T-cell (primary cell): ENCODE data around the gene WNK2. TPM values are rescaled to one million over a fixed set of nuclear protein-coding genes. Genes with fewer than 3 reads are reported as not detected.
"Not testable (repeated sequence)": the region's sequence is repeated elsewhere in the genome, so short reads cannot be mapped to it uniquely, and the experiment has no call there.

Source experiments
- ATAC-seq, 4 experiments: fragments of 200-7000 bp in 3 of 4; fragments of 150-1000 bp in 1 of 4; cut with Tn5 transposase; replicated peaks in 1 of 4; 1 replicate in 3 of 4; 2 replicates in 1 of 4; pipeline ENCODE4 v1.10.0; 2021; ENCODE audit warnings: moderate library complexity in 3 of 4, mild to moderate bottlenecking in 2 of 4, moderate number of reproducible peaks in 1 of 4
- CTCF ChIA-PET, 2 donors: fragments of 300-600 bp; sonication (Branson Sonifier 250); formaldehyde crosslinking; loops; one replicate each; lab custom pipeline; 2022; ENCODE audit warnings: antibody characterized with exemption in 2 of 2; lab: Charles Lee
- POLR2A ChIA-PET, 2 donors: fragments of 300-600 bp; sonication (Branson Sonifier 250); formaldehyde crosslinking; loops; one replicate each; lab custom pipeline; 2022; ENCODE audit warnings: antibody characterized with exemption in 2 of 2; lab: Charles Lee
- DNase-seq, 35 experiments: peaks; one replicate each; pipeline versions ENCODE4 v3.0.0 to v3.0.0-alpha.2; 2013 to 2023
- H3K27ac ChIP-seq: one replicate; pipeline ENCODE4 v1.5.1; 2013; ENCODE audit warnings: low read length
- H3K27me3 ChIP-seq, 2 experiments: replicated peaks in 1 of 2; 1 replicate in 1 of 2; 2 replicates in 1 of 2; pipeline versions ENCODE4 v1.6.1 to v1.7.0; 2013; ENCODE audit warnings: low read length in 1 of 2, mixed read lengths in 1 of 2; ENCODE audit not compliant: control insufficient read depth in 2 of 2, insufficient read depth in 2 of 2; ENCODE audit errors: extremely low read depth in 1 of 2
- H3K36me3 ChIP-seq, 2 donors: 1 replicate in 1 of 2; 2 replicates in 1 of 2; pipeline versions ENCODE4 v1.6.1 to v1.7.0; 2013; ENCODE audit warnings: low read length in 1 of 2; ENCODE audit not compliant: control insufficient read depth in 2 of 2, insufficient read depth in 1 of 2; ENCODE audit errors: extremely low read depth in 1 of 2
- H3K4me1 ChIP-seq, 2 experiments: 1 replicate in 1 of 2; 2 replicates in 1 of 2; pipeline versions ENCODE4 v1.6.1 to v1.7.0; 2013; ENCODE audit warnings: low read length in 2 of 2, mixed read lengths in 1 of 2; ENCODE audit not compliant: insufficient read depth in 2 of 2, control insufficient read depth in 1 of 2; ENCODE audit errors: extremely low read depth in 1 of 2
- H3K4me3 ChIP-seq, 2 donors: 1 replicate in 1 of 2; 2 replicates in 1 of 2; pipeline versions ENCODE4 v1.5.1 to v1.7.0; 2013; ENCODE audit warnings: mild to moderate bottlenecking in 2 of 2, low read length in 1 of 2, moderate library complexity in 1 of 2; ENCODE audit not compliant: control insufficient read depth in 1 of 2; ENCODE audit errors: extremely low read depth in 1 of 2
- H3K9me3 ChIP-seq: 2 replicates; pipeline ENCODE4 v1.7.0; 2013
- H3K27ac Mint-ChIP-seq, 2 donors: one replicate each; pipeline ENCODE4 v1.8.0; 2020 to 2021; ENCODE audit warnings: mild to moderate bottlenecking in 2 of 2, mixed read lengths in 2 of 2
- H3K27me3 Mint-ChIP-seq, 2 donors: one replicate each; pipeline ENCODE4 v1.8.0; 2021 to 2022; ENCODE audit warnings: mixed read lengths in 2 of 2
- H3K36me3 Mint-ChIP-seq: one replicate; pipeline ENCODE4 v1.8.0; 2021; ENCODE audit warnings: mixed read lengths
- H3K4me1 Mint-ChIP-seq, 3 donors: one replicate each; pipeline ENCODE4 v1.8.0; 2020 to 2022; ENCODE audit warnings: mixed read lengths in 3 of 3, mild to moderate bottlenecking in 1 of 3
- H3K4me3 Mint-ChIP-seq, 3 donors: one replicate each; pipeline ENCODE4 v1.8.0; 2020 to 2022; ENCODE audit warnings: mild to moderate bottlenecking in 3 of 3, mixed read lengths in 3 of 3, moderate library complexity in 3 of 3
- H3K9me3 Mint-ChIP-seq, 3 donors: one replicate each; pipeline ENCODE4 v1.8.0; 2020 to 2022; ENCODE audit warnings: mixed read lengths in 3 of 3
- WGBS: methylation state at CpG from one replicate; pipeline ENCODE4 v1.1.5; 2013; ENCODE audit warnings: missing lambda C conversion rate; ENCODE audit not compliant: insufficient coverage; 5-methylcytosine and 5-hydroxymethylcytosine counted together
- total RNA-seq, 35 experiments: library from RNA in 6 of 35; stranded (reverse) in 6 of 35; fragments of 120-200 nt in 1 of 35; gene quantifications; one replicate each; pipeline versions ENCODE4 v1.2.1 to v1.2.4 and lab custom pipeline; 2013 to 2026

The WNK2 gene
- total RNA-seq, 5 donors from 2014 or later (not counting 1 experiment from before 2014, with no cell fraction given): 0.12 to 0.95 (median 0.48) TPM

GRCh38 chr9:93366486-93366885, 182.5 kb downstream of the WNK2 start:
- H3K4me1 Mint-ChIP-seq, H3K4me1 ChIP-seq, H3K27ac ChIP-seq, POLR2A ChIA-PET, H3K4me3 Mint-ChIP-seq, H3K9me3 ChIP-seq, H3K4me3 ChIP-seq, H3K36me3 ChIP-seq, H3K27ac Mint-ChIP-seq, CTCF ChIA-PET, ATAC-seq, H3K36me3 Mint-ChIP-seq, DNase-seq: not testable (repeated sequence)
- H3K27me3 ChIP-seq: peaks cover 0 to 16% of the 10 kb centered on the region in 2 experiments
- 86% methylated on average over 2 of the region's 4 CpGs for WGBS
- peaks cover 4 to 13% (median 4%) of the 10 kb centered on the region in 3 donors for H3K9me3 Mint-ChIP-seq
- peaks cover 16 to 19% of the 10 kb centered on the region in 2 donors for H3K27me3 Mint-ChIP-seq

DNA sequence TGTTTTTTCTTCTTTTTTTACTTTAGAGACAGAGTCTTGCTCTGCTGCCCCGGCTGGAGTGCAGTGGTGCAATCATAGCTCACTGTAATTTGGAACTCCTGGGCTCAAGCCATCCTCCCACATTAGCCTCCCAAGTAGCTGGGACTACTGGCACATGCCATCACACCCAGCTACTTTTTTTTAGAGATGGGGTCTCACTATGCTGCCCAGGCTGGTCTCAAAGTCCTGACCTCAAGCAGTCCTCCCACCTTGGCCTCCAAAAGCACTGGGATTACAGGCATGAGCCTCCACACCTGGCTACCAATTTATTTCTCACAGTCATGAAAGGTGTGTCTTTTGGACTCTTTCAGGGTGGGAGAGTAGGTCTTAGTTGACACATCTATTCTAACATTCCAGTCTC, 184.5 kb downstream of the WNK2 start:
- ChIA-PET POLR2A (no interaction called here), CTCF (no interaction called here)
- Mint-ChIP-seq H3K36me3 (no peaks in the 10 kb centered on the region), H3K4me1 (no peaks in the 10 kb centered on the region), H3K4me3 (no peak overlapping the region), H3K27ac (no peak overlapping the region), H3K9me3 (peaks cover 2 to 4% (median 3%) of the 10 kb centered on the region in 3 donors), H3K27me3 (peaks cover 16 to 22% of the 10 kb centered on the region in 2 donors)
- H3K4me3 ChIP-seq: no peak overlapping the region
- no peaks in the 10 kb centered on the region for H3K9me3 ChIP-seq
- H3K4me1 ChIP-seq: no peaks in the 10 kb centered on the region
- ATAC-seq (no peak), DNase-seq (no peak)
- H3K36me3 ChIP-seq: no peaks in the 10 kb centered on the region
- no peak overlapping the region for H3K27ac ChIP-seq
- 56% methylated on average over 1 of the region's 1 CpG for WGBS
- H3K27me3 ChIP-seq: peaks cover 0 to 13% of the 10 kb centered on the region in 2 experiments

DNA sequence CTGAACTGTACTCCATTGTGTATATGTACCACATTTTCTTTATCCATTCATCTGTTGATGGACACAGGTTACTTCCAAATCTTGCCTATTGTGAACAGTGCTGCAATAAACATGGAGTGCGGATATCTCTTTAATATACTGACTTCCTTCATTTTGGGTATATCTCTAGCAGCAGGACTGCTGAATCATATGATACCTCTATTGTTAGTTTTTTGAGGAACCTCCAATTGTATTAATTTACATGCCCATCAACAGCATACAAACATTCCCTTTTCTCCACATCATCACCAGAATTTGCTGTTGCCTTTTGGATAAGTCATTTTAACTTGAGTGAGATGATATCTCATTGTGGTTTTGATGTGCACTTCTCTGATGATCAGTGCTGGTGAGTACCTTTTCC, 185.7 kb downstream of the WNK2 start:
- POLR2A ChIA-PET: no interaction called here
- Mint-ChIP-seq H3K27me3 (peaks cover 15 to 22% of the 10 kb centered on the region in 2 donors), H3K9me3 (no peaks in the 10 kb centered on the region), H3K4me3 (no peak overlapping the region), H3K4me1 (no peaks in the 10 kb centered on the region), H3K36me3 (no peaks in the 10 kb centered on the region), H3K27ac (no peak overlapping the region)
- DNase-seq (no peak), ATAC-seq (no peak)
- no CpG with 5 or more reads among the region's 1 CpG for WGBS
- Histone ChIP-seq H3K36me3 (no peaks in the 10 kb centered on the region), H3K4me1 (no peaks in the 10 kb centered on the region), H3K9me3 (no peaks in the 10 kb centered on the region), H3K27ac (no peak overlapping the region), H3K4me3 (no peak overlapping the region), H3K27me3 (peaks cover 0 to 13% of the 10 kb centered on the region in 2 experiments)
- CTCF ChIA-PET: no interaction called here

Other genes starting within 250 kb of the WNK2 start
- gene FGD3, start 236.6 kb upstream of the WNK2 start, total RNA-seq: 100 to 1,000 TPM; 188 to 349 (median 293) TPM
- gene SUSD3, start 125.4 kb upstream of the WNK2 start, total RNA-seq: 10 to 100 TPM; 39.6 to 79.2 (median 71.2) TPM
- 10 to 100 TPM; 39.7 to 98.5 (median 72.8) TPM for gene CARD19, start 87.9 kb upstream of the WNK2 start, total RNA-seq
- gene NINJ1, start 49.9 kb upstream of the WNK2 start, total RNA-seq: 100 to 1,000 TPM in 1 of 5 donors, 10 to 100 TPM in 4; 29.2 to 110 (median 32.0) TPM